SW 1271 (cell line): Measurements from ENCODE around the gene IL19.

ENCODE experiments used
- DNase-seq, 2 experiments: peaks; one replicate each; lab custom pipeline; 2025; lab: John Stamatoyannopoulos, UW

IL19 gene

DNA sequence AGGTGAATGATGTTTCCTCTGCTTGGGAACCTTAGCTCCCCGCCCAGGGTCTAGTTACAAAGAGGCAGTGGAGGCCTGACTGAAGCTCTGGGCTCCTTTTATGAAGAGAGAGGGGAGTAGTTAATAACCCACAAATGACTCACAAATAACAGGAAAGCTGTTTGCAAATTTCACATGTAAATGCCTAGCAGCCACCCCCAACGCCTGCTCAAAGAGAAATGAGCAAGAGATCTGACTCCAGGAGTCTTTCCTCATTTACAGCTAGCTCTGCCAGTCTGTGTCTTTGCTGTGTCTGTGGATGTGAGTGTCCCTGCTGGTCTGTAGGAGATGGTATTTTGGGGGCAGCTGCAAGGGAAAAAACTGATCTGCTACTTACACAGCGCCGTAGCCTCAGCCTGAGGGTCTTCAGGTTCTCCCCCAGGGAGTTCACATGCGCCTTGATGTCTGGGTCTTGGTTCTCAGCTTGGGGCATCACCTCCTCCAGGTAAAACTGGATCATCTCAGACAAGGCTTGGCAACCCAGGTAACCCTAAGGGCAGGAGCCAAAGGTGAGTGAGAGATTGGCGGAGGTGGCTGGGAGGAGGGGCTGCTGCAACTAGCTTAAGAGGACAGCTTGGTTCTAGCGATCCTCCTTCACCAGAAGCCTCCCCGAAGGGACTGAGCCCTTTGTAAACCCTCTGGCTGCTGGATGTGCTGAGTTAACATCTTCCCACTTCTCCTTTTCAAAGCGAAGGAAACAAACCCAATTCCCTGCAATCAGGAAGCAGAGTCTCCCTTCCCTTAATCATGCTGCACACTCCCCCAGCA is at the start of gene IL19:
Gene IL19, plus strand, starts transcription at position 243 of the 807 bp plus-strand sequence. CDS start 65,890 bp downstream, outside the sequence.
- no peak for DNase-seq

DNA sequence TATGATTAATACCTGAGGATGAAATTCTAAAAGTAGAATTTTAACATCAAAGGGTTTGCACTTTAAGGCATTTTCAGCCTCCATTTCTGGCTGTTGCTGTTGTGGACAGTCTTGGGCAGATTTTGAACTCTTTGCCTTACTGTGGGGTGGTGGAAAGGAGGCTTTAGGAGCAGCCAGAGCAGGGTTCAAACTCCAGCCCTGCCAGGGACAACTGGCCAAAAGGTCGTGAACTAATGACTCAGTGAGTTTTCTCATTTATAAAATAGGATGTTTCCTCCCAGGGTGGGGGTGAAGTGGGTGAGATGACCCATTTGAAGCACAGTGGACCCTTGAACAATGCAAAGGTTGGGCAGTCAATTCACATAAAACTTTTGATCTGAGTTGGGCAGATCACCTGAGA is 49.1 kb upstream of the IL19 start:
- no peak for DNase-seq

DNA sequence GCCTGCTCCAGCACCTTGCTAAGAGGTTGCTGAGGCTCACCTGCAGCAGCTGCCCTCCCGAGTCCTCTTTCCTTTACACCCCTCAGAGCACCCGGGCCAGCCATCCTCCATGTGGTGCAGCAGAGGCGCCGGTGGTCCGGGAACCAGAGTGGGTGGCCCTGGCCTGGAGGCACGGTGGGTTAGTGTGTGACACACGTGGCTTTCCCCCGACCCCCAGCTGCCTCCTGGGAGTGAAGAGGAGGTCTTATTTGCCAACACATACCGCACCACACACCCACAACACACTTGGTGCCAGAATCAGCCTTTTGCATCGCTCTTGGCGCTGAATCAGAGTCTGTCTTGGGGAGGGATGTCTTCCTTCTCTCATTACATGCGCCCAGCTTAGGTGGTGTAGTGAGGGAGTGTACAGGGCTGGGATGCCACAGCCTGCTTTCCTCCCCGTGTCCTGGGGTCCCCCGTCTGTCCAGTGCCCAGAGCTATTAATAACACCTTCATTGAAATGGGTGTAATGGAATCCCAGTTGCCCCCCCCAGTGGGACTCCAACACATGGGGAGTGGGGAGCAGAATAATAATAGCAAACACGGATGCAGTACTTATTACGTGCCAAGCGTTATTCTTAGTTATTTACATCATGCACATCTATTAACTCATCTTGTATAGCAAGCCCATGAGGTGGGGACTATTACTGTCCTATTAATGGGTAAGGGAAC is 47.7 kb upstream of the IL19 start:
- no peak for DNase-seq

DNA sequence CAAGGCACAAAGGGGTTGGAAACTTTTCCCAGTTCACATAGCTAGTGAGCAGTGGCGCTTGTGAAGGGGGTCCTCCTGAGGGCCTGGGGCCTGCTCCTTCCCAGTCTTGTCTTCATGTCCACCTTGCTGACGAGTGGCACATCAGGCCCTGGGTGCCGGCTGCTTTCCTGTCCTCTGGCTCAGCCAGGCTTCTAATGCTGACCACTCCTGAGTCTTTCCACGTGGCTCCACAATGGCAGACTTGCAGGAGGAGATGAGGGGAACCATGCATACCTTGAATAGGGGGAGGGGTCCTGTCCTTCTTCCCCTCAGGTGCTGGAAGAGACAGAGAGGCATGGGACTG is 47.1 kb upstream of the IL19 start:
- no peak for DNase-seq

DNA sequence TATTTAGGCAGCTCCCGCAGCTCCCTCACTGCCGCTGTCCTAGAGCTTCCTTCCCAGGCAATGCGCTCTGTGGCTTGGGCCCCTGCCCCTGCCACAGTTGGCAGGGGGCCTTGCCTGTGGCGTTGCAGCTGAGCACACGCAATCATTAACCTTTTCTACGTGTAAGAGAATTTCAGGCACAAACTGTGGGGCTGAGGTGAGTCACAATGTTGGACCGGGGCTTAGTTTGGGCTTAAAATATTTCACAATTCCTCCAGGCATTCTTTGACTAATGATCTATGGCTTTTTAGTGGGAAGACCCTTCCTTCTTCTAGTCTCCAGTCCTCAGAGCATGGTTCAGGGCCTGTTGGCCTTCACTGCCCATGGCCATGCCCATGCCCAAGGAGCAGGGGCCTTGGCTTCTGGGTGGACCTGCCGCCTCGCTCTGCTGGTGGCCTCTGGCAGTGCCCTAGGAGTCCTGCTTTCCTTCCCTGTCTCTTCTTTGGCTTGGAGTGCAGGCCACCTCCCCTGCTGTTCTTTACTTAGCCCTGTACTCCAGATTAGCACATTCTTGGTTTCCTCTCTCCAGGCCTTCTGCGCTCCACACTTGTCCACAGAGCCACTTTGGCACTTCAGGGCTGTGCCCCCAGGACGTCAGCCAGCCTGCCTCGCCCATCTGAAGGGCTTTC is 46.6 kb upstream of the IL19 start:
- DNase-seq: no peak

DNA sequence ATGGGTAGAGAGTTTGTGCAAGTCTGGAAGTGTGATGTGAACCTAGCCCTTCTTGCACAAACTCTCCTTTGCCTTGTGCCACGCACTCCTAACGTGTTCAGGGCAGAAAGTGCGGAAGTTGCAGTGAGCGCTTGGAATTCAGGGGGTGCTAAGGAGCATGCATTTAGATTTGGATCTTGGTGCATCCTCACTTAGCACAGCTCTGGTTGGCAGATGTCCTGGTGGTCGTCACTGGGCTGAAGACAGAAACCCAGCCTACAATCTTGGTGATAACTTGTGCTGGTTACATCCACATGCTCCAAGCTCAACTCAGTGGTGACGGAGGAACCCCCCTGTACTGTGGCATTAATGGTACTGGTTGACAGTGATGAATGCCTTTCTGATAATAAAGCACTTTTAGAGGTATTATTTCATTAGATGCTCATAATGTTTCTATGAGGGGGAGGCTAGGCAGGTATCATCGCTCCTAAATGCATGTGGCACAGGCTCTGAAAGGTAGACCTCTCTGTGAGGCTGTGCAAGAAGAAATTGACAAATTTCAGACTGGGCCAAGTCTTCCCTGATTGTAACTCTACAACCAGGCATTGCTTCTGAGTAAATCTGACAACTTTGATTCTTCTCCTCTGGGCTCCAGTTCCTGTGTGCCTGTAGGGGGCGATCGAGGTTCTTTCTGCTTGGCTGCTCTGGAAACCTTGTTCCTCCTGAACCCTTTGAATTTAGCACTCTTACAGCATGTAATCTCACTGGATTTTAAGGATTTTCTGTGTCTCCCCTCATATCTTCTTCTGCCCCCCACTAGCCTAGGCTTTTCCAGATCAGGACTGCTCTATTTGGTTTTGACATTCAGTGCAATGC is 45.2 kb upstream of the IL19 start:
- peak in 1 of 2 experiments; percentile 3 for DNase-seq

GRCh38 chr1:206727981-206728696 is 42.4 kb upstream of the IL19 start:
- no peak for DNase-seq

DNA sequence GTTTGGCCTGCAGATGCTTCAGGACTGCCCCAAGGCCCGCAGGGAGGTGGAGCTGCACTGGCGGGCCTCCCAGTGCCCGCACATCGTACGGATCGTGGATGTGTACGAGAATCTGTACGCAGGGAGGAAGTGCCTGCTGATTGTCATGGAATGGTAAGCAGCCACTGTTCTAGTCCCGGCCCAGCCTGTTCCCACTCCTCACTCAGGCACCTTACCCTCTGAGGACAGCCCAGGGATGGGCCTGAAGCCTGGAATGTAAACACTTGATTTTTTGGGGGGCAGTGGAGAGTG is 41.9 kb upstream of the IL19 start:
- no peak for DNase-seq

DNA sequence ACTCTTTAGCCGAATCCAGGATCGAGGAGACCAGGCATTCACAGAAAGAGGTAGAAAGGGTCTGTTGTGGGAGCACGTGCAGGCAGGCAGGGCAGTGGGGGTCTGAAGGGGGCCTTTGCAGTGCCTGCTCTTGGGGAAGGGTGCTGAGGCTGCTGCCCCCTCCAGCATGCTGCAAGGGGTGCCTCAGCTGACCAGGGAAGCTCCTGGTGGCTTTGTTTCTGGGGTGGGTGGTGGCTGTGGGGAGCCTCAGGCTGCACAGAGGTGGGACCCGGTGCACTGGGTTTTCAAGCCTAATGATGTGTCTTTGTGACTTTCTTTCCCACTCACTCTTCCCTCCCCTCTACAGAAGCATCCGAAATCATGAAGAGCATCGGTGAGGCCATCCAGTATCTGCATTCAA is 41.5 kb upstream of the IL19 start:
- no peak for DNase-seq

DNA sequence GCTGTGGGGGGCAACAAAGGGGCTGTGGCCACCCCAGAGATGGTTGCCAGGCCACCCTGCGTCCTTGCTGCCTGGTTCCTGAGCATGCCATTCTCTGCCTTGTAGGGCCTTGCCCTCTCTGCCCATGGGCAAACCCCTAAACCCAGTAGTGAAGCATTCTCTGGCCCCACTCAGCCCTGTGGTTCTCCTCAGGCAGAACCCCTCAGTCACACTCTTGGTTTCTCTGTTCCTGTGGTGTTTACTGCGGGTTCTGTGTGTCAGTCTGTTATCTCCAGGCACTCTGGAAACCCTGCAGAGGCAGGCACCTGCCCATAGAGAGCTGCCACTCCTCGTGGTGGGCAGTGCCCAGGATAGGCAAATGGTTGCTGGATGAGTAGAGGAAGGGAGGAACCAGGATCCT is 41.1 kb upstream of the IL19 start:
- no peak for DNase-seq

- DNase-seq: no peak
These were observed 38.1 kb upstream of the IL19 start for GRCh38 chr1:206732508-206732907.

DNA sequence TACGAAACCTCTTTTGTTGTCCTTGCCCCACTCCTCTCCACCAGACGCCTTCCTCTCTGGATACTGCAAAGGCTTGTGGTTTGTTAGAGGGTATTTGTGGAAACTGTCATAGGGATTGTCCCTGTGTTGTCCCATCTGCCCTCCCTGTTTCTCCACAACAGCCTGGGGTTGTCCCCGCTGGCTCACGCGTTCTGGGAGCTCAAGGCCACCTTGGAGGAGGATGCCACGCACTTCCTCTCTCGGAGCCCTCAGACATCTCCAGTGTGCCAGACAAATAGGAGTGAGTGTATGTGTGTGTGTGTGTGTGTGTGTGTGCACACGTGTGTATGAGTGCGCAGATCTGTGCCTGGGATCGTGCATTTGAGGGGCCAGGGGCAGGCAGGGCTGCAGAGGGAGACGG is 37.6 kb upstream of the IL19 start:
- DNase-seq: no peak

DNA sequence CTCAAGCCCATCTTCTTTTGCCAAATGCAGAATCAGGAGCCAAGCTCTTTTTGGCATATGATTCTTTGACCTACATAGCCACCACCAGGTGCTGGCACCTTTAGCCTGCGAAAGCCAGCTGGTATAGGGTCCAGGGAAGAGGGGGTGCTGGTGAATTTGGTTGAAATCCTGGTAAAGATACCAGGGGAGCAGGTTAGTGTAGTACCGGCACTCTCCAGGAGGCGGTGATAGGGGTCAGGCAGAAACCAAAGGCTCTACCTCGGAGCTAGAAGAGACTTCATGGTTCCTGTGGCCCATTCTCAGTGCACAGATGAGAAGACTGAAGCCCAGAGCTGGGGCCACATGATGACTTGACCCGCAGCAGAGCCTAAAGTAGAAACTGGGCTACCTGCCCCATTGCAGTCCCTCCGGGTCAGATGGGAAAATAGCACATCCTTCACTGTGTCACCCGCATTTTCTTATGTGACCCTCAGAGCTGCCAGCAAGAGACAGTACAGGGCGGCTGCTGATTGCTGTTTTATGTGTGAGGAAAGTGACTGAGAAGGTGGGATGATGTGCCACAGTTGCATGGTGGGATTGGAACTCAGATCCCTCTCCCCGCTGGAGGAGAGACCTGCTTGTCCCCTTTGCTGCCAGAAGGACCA is 36.0 kb upstream of the IL19 start:
- DNase-seq: no peak

DNA sequence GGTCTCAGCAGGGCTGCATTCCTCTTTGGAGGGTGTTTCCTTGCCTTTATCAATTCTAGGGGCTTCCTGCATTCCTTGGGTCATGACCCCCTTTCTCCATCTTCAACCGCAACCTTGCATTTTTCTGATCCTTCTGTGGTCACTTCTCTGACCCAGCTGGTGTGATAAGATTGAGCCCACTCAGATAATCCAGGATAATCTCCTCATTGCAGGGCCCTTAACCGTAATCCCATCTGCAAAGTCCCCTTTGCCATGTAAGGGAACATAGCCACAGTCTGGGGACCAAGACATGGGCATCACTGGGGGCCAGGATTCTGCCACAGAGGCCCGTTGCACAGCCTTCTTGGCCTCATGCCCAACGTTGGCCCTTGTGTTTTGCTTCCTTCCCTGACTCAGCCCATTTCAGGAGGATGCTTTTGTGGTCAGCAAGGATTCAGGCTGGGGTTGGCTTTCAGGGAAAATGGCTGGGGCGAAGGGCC is 35.0 kb upstream of the IL19 start:
- no peak for DNase-seq

GRCh38 chr1:206736878-206737728 is 33.5 kb upstream of the IL19 start:
- DNase-seq: no peak

DNA sequence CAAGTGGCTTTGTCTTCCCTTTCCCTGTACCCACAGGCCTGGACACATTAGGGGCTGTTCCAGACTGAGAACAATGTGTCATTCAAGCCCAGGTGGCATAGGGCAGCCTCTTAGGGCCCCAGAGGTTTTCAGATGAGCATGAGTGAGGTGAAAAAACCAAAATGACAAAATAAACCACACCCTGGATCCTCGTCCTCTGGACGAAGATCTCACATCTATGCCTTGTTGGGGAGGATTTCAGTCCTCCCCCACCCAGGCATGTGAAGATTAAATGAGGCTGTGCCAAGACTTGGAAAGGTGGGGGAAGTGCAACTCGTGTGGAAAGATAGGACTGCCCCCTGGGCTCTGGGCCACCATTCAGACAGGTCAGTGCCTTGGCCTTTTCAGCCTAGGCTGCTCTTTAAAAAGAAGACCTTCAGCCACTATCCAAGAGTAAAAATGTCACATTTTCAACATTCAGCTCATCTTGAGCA is 32.8 kb upstream of the IL19 start:
- no peak for DNase-seq

DNA sequence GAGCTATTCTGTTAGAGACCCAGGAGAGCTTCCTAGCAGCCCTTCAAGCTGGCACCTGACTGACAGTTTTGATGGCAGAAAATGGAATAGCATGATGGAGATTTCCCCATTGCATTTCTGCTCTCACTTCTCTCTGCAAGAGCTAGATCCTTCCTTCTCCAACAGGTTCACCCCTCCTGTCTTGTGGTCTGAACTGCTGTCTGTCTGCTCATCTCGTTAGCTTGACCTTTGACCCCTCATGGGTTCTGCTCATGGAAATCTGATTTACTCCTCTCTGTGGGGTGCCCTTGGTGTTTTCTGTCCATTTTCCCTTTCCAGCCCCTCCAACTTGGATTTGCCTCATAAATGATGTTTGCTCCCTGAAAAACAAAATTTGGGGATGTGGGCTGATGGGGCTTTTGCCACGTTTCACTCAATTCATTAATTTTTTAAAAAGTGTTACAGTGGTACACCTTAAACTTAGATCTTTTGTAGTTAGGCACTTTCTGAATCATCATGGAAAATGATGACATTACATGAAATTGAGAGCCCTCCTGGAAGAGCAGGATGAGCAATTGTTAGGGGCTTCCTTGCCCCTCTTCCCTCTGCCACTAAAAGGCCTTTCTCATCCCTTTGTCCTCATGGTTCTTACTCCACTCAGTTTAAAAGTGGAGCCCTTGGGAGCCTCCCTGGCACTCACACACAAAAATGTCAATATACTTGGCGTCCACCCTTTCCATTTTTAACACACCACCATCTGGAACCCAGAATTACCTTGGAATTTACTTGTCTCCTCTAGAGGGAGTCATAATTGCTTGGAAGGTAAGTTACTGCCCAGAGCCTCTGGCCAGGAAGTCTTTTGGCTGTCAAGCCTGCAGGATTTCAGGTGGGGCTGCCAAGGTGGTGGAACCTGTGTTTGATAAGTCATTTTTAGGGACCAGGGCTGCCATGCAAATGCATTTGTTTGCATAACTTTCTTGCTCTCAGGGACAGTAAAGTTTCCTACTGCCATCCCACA is 31.9 kb upstream of the IL19 start:
- peak in 1 of 2 experiments; percentile 8 for DNase-seq

- DNase-seq: no peak
These were observed 31.0 kb upstream of the IL19 start for GRCh38 chr1:206739411-206740076.
